HG02759 (cell line): Measurements from ENCODE around the gene CHKA.
"Not testable (repeated sequence)": the region's sequence is repeated elsewhere in the genome, so short reads cannot be mapped to it uniquely, and the experiment has no call there.

ENCODE experiments used
- ATAC-seq: cut with Tn5 transposase; IDR thresholded peaks from one replicate; pipeline ENCODE4 v1.9.1; 2021; ENCODE audit warnings: mild to moderate bottlenecking, moderate library complexity; ENCODE audit not compliant: unreplicated experiment

CHKA gene

GRCh38 chr11:68116974-68117373, 4.2 kb downstream of the CHKA start:
- no peak for ATAC-seq

GRCh38 chr11:68116126-68116525, 5.1 kb downstream of the CHKA start:
- ATAC-seq = no peak

- no peak for ATAC-seq
These were observed 5.9 kb downstream of the CHKA start for GRCh38 chr11:68115285-68115684.

GRCh38 chr11:68113986-68114385, 7.2 kb downstream of the CHKA start:
- no peak for ATAC-seq

GRCh38 chr11:68107689-68108088, 13.5 kb downstream of the CHKA start:
- ATAC-seq = no peak

- ATAC-seq = no peak
These were observed 14.8 kb downstream of the CHKA start for GRCh38 chr11:68106165-68106940.

GRCh38 chr11:68099474-68100405, 21.4 kb downstream of the CHKA start:
- ATAC-seq = no peak

GRCh38 chr11:68099057-68099456, 22.1 kb downstream of the CHKA start:
- ATAC-seq = no peak

- ATAC-seq = no peak
These were observed 24.2 kb downstream of the CHKA start for GRCh38 chr11:68096962-68097361.

- ATAC-seq = no peak
These were observed 27.6 kb downstream of the CHKA start for GRCh38 chr11:68093565-68093964.

GRCh38 chr11:68092946-68093345, 28.2 kb downstream of the CHKA start:
- ATAC-seq = not testable (repeated sequence)

- ATAC-seq = no peak
These were observed 28.8 kb downstream of the CHKA start for GRCh38 chr11:68092411-68092810.

- no peak for ATAC-seq
These were observed 30.5 kb downstream of the CHKA start for GRCh38 chr11:68090706-68091105.

- no peak for ATAC-seq
These were observed 30.9 kb downstream of the CHKA start for GRCh38 chr11:68090287-68090686.

- no peak for ATAC-seq
These were observed 31.5 kb downstream of the CHKA start for GRCh38 chr11:68089679-68090078.

- no peak for ATAC-seq
These were observed 37.7 kb downstream of the CHKA start for GRCh38 chr11:68083517-68083916.

GRCh38 chr11:68082481-68082880, 38.7 kb downstream of the CHKA start:
- no peak for ATAC-seq

GRCh38 chr11:68081691-68082090, 39.5 kb downstream of the CHKA start:
- ATAC-seq = no peak

- ATAC-seq = no peak
These were observed 40.3 kb downstream of the CHKA start for GRCh38 chr11:68080860-68081259.

GRCh38 chr11:68077617-68078582, 43.3 kb downstream of the CHKA start:
- no peak for ATAC-seq
